ENCODE results near the gene PLCB1. TPM values are rescaled to one million over a fixed set of nuclear protein-coding genes. Genes with fewer than 3 reads are reported as not detected.

The PLCB1 gene
- total and polyA plus RNA-seq, 2 experiments from 2014 or later: 14.9 to 20.7 TPM

DNA sequence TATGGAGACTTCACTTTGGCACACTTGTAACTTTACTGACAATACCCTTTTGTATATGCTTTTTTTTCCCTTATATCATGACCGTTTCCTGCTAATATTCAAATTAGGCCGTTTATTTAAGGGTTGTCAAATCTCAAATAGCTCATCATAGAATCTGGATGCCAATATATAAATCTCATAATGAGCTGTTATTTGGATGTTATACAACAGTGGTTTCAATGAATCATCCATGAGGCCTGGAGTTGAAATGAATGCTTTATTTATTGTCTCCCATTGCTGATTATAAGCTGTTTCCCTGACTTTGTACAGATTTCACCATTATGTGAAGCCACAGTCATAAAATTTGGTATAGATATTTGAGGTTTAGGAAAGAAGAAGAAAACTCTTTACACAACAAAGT, 256.1 kb downstream of the PLCB1 start:
- H3K36me3 Mint-ChIP-seq (ENCODE audit: low read depth): no peaks in the 10 kb centered on the region
- DNase-seq (ENCODE audit: low spot score) (no peak), ATAC-seq (no peak)
- H3K36me3 ChIP-seq (ENCODE audit: insufficient read depth): no peaks in the 10 kb centered on the region
- H2AFZ ChIP-seq: no peak overlapping the region
- no peak overlapping the region for H3K27ac ChIP-seq (ENCODE audit: low read depth)
- H4K20me1 ChIP-seq (replicated peaks; ENCODE audit: insufficient read depth): no peaks in the 10 kb centered on the region
- peaks cover 6% of the 10 kb centered on the region for H3K27me3 Mint-ChIP-seq (ENCODE audit: insufficient read depth, low read depth, poor library complexity)
- H3K9me2 ChIP-seq (ENCODE audit: insufficient read depth): peaks cover 11% of the 10 kb centered on the region; the same call in 1 of the 2 replicates
- 0 out of 3 replicates have a peak, but pooled peaks cover 2% of the 10 kb centered on the region for H3K9me3 Mint-ChIP-seq
- no peaks in the 10 kb centered on the region for H3K4me1 ChIP-seq (ENCODE audit: insufficient read depth)
- no peaks in the 10 kb centered on the region for H3K27me3 ChIP-seq (ENCODE audit: insufficient read depth)
- no peak overlapping the region for H3K4me2 ChIP-seq
- H3K4me3 Mint-ChIP-seq: no peak overlapping the region
- peaks cover 5% of the 10 kb centered on the region; the same call in 2 of the 3 replicates for H3K4me1 Mint-ChIP-seq
- H3K27ac Mint-ChIP-seq: no peak overlapping the region
- no peak overlapping the region for H3K4me3 ChIP-seq
- no peak for TF ChIP-seq CREB1 (CRISPR knock-in tag; IDR thresholded peaks at IDR 0.05; ENCODE audit: low read depth)
- no peak for TF ChIP-seq ZNF114 (CRISPR knock-in tag; IDR thresholded peaks at IDR 0.05)
- no peak for TF ChIP-seq EZH2 (IDR thresholded peaks at IDR 0.05; ENCODE audit: low read depth, unreplicated experiment)
- TF ChIP-seq JUNB (IDR thresholded peaks at IDR 0.05; ENCODE audit: unreplicated experiment): no peak
- no peak for TF ChIP-seq EZH2phosphoT487 (IDR thresholded peaks at IDR 0.05; ENCODE audit: unreplicated experiment)
- TF ChIP-seq, protein P1, sequence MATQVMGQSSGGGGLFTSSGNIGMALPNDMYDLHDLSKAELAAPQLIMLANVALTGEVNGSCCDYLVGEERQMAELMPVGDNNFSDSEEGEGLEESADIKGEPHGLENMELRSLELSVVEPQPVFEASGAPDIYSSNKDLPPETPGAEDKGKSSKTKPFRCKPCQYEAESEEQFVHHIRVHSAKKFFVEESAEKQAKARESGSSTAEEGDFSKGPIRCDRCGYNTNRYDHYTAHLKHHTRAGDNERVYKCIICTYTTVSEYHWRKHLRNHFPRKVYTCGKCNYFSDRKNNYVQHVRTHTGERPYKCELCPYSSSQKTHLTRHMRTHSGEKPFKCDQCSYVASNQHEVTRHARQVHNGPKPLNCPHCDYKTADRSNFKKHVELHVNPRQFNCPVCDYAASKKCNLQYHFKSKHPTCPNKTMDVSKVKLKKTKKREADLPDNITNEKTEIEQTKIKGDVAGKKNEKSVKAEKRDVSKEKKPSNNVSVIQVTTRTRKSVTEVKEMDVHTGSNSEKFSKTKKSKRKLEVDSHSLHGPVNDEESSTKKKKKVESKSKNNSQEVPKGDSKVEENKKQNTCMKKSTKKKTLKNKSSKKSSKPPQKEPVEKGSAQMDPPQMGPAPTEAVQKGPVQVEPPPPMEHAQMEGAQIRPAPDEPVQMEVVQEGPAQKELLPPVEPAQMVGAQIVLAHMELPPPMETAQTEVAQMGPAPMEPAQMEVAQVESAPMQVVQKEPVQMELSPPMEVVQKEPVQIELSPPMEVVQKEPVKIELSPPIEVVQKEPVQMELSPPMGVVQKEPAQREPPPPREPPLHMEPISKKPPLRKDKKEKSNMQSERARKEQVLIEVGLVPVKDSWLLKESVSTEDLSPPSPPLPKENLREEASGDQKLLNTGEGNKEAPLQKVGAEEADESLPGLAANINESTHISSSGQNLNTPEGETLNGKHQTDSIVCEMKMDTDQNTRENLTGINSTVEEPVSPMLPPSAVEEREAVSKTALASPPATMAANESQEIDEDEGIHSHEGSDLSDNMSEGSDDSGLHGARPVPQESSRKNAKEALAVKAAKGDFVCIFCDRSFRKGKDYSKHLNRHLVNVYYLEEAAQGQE (IDR thresholded peaks at IDR 0.05; ENCODE audit: unreplicated experiment): no peak
- TF ChIP-seq, protein P2, sequence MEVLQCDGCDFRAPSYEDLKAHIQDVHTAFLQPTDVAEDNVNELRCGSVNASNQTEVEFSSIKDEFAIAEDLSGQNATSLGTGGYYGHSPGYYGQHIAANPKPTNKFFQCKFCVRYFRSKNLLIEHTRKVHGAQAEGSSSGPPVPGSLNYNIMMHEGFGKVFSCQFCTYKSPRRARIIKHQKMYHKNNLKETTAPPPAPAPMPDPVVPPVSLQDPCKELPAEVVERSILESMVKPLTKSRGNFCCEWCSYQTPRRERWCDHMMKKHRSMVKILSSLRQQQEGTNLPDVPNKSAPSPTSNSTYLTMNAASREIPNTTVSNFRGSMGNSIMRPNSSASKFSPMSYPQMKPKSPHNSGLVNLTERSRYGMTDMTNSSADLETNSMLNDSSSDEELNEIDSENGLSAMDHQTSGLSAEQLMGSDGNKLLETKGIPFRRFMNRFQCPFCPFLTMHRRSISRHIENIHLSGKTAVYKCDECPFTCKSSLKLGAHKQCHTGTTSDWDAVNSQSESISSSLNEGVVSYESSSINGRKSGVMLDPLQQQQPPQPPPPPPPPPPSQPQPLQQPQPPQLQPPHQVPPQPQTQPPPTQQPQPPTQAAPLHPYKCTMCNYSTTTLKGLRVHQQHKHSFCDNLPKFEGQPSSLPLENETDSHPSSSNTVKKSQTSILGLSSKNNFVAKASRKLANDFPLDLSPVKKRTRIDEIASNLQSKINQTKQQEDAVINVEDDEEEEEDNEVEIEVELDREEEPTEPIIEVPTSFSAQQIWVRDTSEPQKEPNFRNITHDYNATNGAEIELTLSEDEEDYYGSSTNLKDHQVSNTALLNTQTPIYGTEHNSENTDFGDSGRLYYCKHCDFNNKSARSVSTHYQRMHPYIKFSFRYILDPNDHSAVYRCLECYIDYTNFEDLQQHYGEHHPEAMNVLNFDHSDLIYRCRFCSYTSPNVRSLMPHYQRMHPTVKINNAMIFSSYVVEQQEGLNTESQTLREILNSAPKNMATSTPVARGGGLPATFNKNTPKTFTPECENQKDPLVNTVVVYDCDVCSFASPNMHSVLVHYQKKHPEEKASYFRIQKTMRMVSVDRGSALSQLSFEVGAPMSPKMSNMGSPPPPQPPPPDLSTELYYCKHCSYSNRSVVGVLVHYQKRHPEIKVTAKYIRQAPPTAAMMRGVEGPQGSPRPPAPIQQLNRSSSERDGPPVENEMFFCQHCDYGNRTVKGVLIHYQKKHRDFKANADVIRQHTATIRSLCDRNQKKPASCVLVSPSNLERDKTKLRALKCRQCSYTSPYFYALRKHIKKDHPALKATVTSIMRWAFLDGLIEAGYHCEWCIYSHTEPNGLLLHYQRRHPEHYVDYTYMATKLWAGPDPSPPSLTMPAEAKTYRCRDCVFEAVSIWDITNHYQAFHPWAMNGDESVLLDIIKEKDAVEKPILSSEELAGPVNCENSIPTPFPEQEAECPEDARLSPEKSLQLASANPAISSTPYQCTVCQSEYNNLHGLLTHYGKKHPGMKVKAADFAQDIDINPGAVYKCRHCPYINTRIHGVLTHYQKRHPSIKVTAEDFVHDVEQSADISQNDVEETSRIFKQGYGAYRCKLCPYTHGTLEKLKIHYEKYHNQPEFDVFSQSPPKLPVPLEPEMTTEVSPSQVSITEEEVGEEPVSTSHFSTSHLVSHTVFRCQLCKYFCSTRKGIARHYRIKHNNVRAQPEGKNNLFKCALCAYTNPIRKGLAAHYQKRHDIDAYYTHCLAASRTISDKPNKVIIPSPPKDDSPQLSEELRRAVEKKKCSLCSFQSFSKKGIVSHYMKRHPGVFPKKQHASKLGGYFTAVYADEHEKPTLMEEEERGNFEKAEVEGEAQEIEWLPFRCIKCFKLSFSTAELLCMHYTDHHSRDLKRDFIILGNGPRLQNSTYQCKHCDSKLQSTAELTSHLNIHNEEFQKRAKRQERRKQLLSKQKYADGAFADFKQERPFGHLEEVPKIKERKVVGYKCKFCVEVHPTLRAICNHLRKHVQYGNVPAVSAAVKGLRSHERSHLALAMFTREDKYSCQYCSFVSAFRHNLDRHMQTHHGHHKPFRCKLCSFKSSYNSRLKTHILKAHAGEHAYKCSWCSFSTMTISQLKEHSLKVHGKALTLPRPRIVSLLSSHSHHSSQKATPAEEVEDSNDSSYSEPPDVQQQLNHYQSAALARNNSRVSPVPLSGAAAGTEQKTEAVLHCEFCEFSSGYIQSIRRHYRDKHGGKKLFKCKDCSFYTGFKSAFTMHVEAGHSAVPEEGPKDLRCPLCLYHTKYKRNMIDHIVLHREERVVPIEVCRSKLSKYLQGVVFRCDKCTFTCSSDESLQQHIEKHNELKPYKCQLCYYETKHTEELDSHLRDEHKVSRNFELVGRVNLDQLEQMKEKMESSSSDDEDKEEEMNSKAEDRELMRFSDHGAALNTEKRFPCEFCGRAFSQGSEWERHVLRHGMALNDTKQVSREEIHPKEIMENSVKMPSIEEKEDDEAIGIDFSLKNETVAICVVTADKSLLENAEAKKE (CRISPR knock-in tag; IDR thresholded peaks at IDR 0.05): no peak
- TF ChIP-seq POLR2AphosphoS5 (IDR thresholded peaks at IDR 0.05; ENCODE audit: low read depth): no peak
- no peak for TF ChIP-seq ZNF331 (CRISPR knock-in tag; IDR thresholded peaks at IDR 0.05; ENCODE audit: low read depth)
- TF ChIP-seq, protein P3, sequence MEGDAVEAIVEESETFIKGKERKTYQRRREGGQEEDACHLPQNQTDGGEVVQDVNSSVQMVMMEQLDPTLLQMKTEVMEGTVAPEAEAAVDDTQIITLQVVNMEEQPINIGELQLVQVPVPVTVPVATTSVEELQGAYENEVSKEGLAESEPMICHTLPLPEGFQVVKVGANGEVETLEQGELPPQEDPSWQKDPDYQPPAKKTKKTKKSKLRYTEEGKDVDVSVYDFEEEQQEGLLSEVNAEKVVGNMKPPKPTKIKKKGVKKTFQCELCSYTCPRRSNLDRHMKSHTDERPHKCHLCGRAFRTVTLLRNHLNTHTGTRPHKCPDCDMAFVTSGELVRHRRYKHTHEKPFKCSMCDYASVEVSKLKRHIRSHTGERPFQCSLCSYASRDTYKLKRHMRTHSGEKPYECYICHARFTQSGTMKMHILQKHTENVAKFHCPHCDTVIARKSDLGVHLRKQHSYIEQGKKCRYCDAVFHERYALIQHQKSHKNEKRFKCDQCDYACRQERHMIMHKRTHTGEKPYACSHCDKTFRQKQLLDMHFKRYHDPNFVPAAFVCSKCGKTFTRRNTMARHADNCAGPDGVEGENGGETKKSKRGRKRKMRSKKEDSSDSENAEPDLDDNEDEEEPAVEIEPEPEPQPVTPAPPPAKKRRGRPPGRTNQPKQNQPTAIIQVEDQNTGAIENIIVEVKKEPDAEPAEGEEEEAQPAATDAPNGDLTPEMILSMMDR (conservative IDR thresholded peaks at IDR 0.05; ENCODE audit: low read depth in 2 of 2): no peak
- TF ChIP-seq STAT1 (IDR thresholded peaks at IDR 0.05; ENCODE audit: unreplicated experiment): no peak
- TF ChIP-seq, protein P4, sequence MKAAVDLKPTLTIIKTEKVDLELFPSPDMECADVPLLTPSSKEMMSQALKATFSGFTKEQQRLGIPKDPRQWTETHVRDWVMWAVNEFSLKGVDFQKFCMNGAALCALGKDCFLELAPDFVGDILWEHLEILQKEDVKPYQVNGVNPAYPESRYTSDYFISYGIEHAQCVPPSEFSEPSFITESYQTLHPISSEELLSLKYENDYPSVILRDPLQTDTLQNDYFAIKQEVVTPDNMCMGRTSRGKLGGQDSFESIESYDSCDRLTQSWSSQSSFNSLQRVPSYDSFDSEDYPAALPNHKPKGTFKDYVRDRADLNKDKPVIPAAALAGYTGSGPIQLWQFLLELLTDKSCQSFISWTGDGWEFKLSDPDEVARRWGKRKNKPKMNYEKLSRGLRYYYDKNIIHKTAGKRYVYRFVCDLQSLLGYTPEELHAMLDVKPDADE (IDR thresholded peaks at IDR 0.05): no peak
- TF ChIP-seq NANOG (IDR thresholded peaks at IDR 0.05; ENCODE audit: borderline replicate concordance): no peak
- no peaks in the 10 kb centered on the region for H3F3A ChIP-seq (replicated peaks; ENCODE audit: low read depth)
- no peaks in the 10 kb centered on the region for H3K79me2 ChIP-seq (replicated peaks; ENCODE audit: insufficient read depth)
